CD4-positive, alpha-beta T cell treated with Interferon alpha-2 for 1 hour (primary cell): Measurements from ENCODE around the gene TNFRSF21.
"Not testable (repeated sequence)": the region's sequence is repeated elsewhere in the genome, so short reads cannot be mapped to it uniquely, and the experiment has no call there.

Source experiments
- DNase-seq, 2 donors: peaks; one replicate each; pipeline ENCODE4 v3.0.0-alpha.2; 2020 to 2022

Gene TNFRSF21

GRCh38 chr6:47286301-47286700 is 23.4 kb downstream of the TNFRSF21 start:
- DNase-seq: no peak

DNA sequence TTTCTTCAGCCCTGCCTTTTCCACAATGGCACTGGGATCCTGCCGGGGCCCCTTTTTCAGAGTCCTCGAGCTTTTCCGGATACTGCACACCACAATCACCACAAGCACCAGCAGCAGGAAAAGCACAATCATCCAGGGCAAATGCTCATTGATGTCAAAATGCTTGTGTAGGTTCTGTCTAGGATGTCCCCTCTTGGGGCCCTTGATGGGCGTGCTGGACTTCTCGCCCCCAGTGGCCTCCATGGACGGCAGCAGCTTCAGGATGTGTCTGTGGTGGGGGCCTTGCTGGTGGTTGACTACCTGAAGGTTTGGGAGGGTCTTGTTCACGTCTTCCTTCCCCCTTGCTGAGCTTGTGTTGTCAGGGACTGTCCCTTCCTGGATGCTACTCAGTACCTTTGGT is 25.7 kb downstream of the TNFRSF21 start:
- no peak for DNase-seq

DNA sequence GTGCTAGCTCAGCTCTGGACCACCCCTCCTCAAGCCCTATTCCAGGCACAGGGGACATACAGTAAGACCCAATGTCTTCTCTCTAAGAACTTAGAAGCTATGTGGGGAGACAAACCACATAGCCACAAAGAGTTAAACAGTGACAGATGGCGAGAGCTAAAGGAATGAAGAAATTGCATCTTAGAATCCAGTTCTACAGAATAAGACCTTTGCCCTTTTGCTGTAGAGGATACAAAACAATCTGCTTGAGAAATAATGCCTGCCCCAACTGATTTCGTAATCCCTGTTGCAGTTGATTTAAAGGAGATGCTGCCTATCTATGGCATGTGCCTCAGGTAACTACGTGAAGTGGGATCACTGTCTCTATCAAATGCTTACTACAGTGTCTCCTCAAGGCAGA is 31.2 kb downstream of the TNFRSF21 start:
- no peak for DNase-seq

GRCh38 chr6:47277702-47278101 is 32.0 kb downstream of the TNFRSF21 start:
- no peak for DNase-seq

GRCh38 chr6:47276377-47276776 is 33.3 kb downstream of the TNFRSF21 start:
- no peak for DNase-seq

DNA sequence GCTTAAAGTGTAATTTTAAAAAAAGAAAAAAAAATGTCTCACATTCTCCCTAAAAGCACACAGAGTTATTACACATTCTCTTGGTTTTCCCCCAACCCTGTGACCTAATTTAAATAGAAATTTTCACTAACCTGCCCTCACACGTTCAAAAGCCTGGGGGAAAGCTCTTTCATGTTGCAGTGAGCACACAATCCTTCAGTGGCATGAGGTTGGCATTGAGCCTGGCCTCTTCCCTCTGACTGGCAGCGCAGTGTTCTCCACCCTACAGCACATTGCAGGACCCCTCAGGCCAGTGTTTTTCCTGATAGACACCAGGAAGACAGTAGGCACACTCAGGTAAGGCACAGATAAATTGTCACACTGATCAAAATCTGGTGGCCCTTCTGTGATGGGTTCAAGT is 34.1 kb downstream of the TNFRSF21 start:
- no peak for DNase-seq

GRCh38 chr6:47275132-47275531 is 34.6 kb downstream of the TNFRSF21 start:
- DNase-seq: not testable (repeated sequence)

GRCh38 chr6:47268572-47269187 is 41.0 kb downstream of the TNFRSF21 start:
- DNase-seq: no peak

DNA sequence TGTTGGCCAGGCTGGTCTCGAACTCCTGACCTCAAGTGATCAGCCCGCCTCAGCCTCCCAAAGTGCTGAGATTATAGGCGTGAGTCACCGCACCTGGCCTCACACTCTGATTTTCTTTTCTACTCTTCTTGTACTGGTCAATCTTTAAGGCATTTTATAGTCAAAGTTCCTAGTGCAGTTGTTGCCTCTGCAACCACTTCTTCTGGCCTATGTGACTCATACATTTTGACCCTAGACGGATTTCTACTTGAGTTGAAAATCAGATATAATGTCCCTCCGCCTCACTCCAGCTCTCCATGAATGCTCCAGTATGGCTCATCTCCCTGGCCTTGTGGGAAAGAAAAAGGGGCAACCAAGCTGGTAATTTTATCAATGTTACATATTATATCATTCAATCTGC is 42.4 kb downstream of the TNFRSF21 start:
- no peak for DNase-seq

DNA sequence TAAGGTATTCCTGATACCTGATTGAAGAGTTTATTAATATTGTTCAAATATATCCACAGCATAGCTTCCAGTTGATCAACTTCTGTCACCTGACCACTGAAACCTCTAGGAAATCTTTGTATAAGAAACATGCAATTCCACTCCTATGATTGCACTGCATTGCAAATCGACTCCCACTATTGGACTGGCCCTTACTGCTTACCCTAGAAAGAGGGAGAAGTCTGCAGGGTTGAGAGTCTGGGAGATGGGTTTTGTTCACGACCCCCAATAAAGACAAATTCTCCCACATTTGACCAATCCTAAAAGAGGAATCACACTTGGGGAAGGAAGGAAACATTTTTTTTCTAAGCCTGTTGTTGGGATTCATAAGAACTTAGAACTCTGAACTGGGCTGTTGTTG is 43.7 kb downstream of the TNFRSF21 start:
- no peak for DNase-seq

- no peak for DNase-seq
Observed at GRCh38 chr6:47264775-47265184, 44.9 kb downstream of the TNFRSF21 start.

DNA sequence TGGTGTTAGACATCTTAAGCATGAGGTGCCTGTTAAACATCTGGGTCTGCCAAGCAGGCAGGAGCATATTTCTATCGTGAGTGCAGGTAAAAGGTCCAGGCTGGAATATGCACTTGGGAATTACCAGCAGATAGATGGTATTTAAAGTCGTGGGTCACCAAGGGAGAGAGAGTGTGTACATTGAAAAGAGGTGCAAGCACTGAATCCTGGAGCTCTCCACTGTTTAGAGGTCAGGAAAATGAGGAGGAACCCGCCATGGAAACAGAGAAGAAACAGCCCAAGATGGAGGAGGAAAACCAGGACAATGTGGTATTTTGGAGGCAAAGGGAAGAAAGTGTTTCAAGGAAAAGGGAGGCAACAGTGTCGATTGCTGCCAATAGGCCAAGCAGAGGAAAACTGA is 46.4 kb downstream of the TNFRSF21 start:
- no peak for DNase-seq

DNA sequence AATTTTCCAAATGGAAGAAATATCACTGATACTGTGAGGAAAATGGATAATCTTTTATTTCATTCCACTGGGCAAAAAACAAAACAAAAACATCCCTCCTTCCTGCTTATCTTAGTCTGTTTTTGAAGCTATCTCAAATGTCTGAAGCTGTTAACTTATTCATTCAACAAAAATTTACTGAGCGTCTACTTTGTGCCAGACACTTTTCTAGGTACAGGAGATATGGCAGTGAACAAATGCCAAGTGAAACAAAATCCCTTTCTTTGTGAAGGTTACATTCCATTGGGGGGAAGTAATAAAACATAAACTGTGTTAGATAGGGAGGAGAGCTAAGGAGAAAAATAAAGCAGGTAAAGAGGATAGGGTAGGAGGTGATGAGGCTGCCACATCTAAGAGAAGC is 47.5 kb downstream of the TNFRSF21 start:
- no peak for DNase-seq

DNA sequence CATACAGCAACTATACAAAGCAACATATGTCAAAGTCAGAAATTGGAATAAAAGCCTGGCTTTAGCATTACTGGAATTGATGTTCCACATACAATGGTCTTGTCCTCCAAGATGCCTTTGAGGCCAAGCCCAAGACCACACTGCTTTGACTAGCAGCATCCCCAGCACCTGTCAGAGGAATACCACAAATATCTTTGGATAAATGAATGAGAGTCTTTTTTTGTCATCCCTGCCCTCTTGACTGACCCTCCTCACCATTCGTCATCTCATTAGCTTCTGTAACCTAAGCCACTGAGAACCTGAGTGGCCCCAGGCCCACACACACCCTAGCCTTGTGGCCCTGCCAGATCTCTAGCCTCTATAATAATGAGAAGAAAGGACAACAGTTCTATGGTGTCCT is 48.5 kb downstream of the TNFRSF21 start:
- no peak for DNase-seq

GRCh38 chr6:47260021-47260420 is 49.7 kb downstream of the TNFRSF21 start:
- no peak for DNase-seq

DNA sequence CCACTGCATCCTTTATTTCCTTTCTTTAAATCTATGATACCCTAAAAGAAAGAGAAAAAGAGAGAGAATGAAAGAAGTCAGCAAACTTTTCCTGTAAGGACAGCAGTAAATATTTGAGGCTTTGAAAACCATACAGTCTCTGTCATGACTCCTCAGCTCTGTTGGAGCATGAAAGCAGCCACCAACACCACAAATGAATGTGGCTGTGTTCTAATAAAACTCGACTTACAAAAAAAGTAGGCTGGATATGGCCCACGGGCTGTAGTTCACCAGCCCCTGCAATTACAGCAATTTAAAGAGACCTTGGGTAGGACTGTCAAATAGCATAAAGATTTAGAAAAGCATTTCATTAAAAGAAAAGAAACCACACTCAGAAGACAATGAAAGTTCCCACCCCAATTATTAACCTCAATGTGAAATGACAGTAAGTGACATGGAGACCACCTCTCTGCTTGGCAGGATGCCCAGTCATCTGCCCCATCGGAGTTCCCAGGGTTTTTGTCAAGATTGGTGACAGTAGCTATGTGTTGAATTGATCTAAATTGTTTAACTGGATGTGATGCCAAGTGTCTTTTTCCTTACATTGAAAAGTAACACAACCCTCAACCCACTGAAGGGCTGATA is 50.9 kb downstream of the TNFRSF21 start:
- no peak for DNase-seq

DNA sequence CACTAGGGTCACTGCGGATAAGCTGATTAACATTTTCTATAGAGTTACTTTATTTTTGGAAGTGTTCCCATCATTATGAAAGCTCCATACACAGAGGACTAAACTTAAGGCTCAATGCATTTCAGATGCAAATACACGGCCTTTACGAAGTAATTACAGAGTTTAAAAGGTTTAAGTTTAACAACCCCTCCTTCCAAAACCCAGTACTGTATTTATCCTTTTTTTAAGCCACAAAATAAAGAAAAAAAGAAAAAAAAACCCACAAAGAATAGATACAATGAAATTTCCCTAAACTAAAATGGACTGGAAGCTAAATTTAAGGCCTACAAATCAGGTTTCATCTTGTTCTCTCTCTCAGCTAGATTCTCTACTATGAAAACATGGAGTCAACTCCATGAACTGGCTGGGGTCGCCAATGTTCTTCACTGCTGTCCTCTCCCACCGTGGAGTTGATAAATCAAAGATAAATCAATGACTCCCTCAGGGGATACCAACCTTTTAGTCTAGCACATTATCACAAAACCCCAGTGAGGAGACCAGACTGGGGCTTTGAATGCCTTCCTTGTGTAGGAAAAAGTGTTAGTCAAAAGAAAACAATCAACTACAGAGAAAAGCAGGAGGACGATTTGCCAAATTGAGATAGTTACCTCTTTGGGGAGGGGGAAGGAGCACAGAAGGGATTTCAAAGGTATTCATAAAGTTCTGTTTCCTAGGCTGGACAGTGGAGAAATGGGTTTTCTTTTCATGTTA is 52.5 kb downstream of the TNFRSF21 start:
- DNase-seq: no peak

DNA sequence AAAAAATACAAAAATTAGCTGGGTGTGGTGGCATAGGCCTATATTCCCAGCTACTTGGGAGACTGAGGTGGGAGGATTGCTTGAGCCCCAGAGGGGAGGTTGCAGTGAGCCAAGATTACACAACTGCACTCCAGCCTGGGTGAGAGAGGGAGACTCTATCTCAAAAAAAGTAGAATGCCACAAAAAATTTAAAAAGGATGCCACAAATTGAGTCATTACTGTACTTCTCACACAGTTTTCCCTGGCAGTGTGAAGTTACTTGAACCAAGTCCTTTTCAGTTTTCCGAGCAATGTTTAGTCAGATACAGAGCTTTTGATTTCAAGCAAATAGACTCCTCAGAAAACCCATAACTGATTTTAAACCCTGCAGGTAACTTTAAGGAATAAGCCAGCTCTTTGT is 53.3 kb downstream of the TNFRSF21 start:
- no peak for DNase-seq

- no peak for DNase-seq
Observed at GRCh38 chr6:47254906-47255305, 54.8 kb downstream of the TNFRSF21 start.

DNA sequence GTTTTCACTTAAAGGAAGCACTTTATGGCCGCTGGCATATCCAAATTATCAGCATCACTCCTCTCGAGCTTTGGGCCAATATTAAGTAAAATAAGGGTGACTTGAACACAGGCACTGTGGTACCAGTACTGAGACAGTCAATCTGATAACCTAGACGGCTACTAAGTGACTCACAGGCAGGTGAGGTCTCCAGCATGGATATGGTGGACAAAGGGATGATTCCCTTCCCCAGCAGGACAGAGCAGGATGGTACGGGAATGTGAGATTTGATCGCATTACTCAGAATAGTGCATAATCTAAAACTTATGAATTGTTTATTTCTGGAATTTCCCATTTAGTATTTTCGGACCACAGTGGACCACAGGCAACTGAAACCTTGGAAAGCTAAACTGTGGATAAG is 55.7 kb downstream of the TNFRSF21 start:
- no peak for DNase-seq

GRCh38 chr6:47253136-47253535 is 56.6 kb downstream of the TNFRSF21 start:
- no peak for DNase-seq

DNA sequence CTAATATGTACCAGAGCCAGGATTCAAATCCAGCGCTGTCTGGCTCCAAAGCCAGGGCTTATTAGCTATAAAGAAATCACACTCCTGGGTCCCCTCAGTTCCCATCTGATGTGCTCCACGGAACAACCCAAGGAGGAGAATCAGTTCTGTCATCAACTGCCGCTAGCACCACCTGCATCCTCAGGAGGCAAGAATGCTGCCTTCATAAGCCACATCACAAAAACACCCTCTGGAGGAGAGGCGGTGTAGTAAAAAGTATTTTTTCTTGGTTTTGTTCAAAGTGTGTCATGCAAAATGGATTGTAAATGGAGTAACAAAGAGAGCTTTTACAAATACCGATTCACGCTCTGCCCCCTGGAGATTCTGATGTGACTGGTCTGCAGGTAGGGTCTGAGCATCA is 57.1 kb downstream of the TNFRSF21 start:
- DNase-seq: no peak

DNA sequence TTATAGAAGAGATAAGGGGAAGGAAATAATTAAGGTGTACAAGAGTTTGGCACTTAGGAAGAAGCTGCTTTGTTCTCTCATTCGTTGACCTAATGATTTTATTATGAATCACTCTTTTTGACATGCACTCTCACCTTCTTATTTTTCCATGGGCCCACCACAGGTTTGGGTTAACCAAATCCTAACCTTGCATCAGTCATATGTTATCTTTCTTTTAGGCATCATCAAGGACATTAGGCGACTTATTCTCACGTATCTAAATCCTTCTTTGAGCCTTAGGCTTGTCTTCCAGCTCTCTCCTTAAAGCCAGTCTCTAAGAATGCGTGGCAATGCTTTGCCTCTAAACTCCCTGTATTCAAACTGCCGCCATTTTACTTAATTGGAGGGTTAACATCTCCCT is 58.3 kb downstream of the TNFRSF21 start:
- no peak for DNase-seq

GRCh38 chr6:47250302-47250701 is 59.4 kb downstream of the TNFRSF21 start:
- DNase-seq: no peak
